ENCODE measurements around the gene XRCC2.
"Not testable (repeated sequence)": the region's sequence is repeated elsewhere in the genome, so short reads cannot be mapped to it uniquely, and the experiment has no call there.

The XRCC2 gene

DNA sequence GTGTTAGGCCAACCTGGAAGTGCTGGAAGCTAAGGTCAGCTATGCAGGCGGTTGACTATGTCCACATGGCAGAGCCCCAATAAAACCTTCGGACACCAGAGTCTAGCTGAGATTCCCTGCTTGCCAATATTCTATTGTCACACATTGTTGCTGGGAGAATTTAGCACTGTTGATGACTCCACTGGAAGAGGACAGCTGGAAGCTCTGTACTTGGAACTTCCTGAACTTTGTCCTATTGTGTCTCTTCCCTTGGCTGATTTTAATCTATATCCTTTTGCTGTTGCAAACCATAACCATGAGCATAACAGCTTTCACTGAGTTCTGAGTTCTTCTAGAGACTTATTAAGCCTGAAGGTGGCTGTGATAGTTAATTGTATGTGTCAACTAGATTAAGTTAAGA, 12.0 kb downstream of the XRCC2 start:
- DNase-seq: no peak

DNA sequence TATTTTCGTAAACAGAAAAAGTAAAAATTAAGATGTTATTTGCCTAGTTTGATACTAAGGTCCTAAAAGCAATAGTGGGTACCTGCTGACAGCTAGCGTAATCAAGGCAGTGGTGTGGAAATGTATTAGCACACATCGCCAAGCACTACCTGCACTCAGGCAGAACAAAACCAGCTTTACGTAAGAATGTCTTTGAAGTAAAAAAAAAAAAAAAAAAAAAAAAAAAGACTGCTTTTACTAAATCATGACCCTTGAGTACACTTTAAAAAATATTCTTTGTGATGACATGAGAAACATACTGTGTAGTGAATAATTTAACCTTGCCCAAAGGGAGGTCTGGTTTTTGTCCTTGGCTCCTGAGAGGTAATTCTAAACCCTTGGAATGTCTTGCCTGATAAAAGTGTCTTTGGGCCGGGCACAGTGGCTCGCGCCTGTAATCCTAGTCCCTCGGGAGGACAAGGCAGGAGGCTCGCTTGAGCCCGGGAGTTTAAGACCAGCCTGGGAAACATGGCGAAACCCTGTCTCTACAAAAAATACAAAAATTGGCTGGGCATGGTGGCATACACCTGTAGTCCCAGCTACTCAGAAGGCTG, 12.7 kb downstream of the XRCC2 start:
- no peak for DNase-seq

DNA sequence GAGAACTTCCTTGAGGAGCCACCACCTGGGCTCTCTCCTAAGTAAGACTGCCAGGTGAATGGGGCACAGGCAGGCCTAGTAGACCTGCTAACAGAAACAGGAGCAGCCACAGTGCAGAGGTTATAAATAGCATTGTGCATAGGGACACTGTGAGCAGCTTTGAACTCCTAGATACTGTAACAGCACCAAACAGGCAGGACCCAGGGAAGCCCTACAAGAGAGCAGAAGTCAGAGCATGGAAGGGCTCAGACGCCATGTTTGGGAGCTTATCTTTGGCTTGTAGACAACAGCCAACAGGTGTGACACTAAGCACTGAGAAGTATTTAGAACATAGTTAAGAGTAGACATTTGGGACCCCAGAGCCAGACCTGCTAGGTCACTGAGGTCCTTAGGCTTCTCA, 14.5 kb downstream of the XRCC2 start:
- DNase-seq: no peak

DNA sequence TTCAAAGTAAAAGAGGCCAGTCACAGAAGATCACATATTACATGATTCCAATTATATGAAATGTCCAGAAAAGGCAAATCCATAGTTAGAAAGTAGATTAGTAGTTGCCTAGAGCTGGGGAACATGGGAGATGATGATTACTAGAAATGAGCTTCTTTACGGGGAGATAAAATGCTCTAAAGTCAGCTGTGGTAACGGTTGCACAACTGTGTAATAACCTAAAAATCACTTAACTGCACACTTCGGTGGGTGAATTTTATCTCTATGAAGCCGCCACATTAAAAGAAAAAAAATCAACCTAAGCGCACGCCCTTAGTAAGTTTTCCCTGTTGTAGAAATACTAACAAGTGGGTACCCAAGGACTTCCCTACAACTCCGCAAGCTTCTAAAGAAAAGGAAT, 15.9 kb downstream of the XRCC2 start:
- no peak for DNase-seq

DNA sequence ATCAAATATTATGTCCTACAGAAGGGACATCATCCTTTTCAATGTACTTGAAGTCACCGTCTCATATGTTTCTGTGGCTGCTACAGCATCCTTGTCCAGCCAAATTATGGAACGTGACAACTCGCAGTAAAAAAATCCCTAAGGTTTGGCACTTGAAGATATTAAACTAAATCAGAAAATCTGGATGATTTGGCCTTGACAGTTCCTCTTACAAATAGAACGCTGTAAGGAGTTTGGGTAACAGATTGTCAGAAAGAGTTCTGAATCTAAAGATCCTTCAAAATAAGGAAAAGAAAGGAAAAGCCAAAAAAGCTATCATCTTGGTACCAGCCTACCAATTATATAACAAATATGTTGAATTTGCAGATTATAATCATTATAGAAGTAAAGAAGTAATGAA, 21.0 kb downstream of the XRCC2 start:
- no peak for DNase-seq

DNA sequence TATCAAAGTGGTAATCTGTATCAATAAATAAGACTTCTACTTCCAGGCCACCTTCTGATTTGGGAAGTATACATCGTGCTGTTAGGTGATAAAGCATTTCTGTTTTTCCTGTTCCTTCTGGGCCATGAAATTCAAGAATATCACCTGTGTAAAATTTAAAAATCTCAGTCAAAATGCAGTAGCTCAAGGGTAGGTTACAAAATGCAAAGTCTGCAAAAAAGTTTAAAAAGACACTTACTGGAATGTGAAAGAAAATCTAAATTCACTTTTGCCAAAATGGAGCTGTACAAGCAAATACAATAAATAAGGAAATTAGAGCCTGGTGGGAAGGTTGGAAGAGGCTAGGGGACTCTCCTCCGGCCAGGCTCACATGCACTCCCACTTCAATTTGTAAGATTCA, 26.7 kb downstream of the XRCC2 start:
- DNase-seq: no peak

DNA sequence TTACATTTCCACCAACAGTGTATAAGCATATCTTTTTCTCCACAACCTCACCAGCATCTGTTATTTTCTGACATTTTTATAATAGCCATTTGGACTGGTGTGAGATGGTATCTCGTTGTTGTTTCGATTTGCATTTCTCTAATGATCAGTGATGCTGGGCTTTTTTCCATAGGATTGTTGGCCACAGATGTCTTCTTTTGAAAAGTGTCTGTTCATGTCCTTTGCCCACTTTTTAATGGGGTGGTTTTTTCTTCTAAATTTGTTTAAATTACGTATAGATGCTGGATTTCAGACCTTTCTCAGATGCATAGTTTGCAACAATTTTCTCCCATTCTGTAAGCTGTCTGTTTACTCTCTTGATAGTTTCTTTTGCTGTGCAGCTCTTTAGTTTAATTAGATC, 28.9 kb downstream of the XRCC2 start:
- DNase-seq: no peak

DNA sequence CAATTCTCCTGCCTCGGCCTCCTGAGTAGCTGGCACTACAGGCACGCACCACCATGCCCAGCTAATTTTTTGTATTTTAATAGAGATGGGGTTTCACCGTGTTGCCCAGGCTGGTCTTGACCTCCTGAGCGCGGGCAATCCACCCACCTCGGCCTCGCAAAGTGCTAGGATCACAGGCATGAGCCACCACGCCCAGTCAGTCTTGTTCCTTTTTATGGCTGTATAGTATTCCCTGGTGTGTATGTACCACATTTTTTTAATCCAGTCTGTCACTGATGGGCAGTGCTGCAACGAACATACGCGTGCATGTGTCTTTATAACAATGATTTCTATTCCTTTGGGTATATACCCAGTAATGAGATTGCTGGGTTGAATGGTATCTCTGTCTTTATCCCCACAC, 29.4 kb downstream of the XRCC2 start:
- DNase-seq: not testable (repeated sequence)

DNA sequence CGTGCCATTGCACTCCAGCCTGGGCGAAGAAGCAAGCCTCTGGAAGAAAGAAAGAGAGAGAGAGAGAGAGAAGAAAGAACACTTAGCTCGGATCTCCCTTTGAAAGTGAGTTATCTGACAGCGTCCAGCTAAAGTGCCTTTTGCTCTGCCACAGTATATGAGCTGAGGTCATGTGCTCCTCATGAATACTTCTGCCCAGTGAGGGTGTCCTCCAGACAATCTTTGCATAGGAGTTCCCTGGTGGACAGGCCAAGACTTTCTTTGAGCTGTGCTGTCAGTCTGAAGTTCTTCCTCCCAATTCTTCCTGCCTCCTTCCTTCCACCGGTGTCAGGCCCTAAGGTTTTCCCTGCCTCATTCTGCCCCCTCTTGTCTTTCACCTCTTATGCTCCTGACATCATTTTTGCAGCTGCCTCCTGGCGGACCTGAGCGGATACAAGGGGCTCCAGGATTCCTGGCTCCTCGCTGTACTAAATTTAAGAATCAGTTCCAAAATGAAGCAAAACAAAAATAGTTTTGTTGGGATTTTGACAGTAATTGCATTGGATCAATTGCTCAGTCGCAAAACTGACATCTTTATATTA, 31.9 kb downstream of the XRCC2 start:
- DNase-seq: no peak

DNA sequence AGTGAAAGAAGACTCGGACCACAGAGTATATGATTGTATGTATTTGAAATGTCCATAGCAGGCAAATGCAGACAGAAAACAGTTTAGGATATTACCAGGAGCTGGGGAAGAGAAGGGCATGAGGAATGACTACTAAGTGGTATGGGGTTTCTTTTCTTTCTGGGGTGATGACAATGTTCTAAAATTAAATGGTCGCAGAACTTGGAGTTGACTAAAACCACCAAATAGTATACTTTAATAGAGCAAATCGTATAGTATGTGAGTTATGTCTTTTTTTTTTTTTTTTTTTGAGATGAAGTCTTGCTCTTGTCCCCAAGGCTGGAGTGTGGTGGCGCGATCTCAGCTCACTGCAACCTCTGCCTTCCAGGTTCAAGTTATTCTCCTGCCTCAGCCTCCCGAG, 34.6 kb downstream of the XRCC2 start:
- no peak for DNase-seq

DNA sequence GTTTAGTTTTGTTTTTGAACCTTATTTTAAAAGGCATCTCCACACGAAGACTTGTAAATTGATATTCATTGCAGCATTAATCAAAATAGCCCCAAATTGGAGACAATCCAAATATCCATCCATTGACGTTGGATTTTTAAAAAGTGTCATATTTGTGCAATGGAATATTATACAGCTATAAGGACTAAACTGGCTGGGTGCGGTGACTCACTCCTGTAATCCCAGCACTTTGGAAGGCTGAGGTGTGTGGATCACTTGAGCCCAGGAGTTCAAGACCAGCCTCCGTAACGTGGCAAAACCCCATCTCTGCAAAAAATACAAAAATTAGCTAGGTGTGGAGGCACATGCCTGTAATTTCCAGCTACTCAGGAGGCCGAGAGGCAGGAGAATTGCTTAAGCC, 35.1 kb downstream of the XRCC2 start:
- no peak for DNase-seq

DNA sequence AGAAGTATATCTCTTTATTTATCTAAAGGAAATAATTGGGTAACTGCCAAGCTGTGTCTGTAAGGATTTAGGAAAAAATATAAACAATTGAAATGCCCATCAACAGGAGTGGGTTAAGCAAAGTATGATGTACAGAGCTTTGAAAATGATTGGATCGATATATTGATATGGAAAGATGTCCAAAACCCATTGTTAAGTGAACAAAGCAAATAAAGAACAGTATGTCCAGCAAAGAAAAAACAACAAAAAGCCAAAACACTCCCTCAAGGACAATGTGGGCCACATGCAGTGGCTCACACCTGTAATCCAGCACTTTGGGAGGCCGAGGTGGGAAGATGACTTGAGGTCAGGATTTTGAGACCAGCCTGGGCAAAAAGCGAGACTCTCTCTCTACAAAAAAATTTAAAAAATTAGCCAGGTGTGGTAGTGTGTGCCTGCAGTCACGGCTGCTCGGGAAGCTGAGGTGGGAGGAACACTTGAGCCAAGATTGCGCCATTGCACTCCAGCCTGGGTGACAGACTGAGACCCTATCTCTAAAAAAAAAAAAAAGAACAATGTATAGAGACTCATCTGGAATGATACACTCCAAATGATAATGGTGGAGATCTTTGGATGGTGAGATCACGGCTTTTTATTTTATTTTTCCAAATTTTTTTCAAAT, 37.9 kb downstream of the XRCC2 start:
- DNase-seq: no peak

DNA sequence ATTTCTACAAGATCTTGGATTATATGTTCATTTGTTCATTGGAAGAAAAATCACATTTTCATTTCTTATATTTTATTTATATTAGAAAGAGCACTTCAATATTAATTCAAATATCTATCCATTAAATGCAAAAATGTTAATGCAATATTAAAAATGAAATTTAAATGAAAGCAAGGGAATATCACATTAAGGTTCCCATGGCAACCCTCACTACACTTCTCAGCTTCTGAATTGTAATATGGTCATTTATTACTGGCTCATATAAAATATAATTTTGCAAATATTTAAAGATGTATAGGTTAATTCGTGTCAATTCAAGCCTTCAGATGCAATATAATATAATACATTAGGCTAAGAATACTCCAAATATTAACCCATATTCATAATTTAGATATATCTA, 38.8 kb downstream of the XRCC2 start:
- DNase-seq: no peak

DNA sequence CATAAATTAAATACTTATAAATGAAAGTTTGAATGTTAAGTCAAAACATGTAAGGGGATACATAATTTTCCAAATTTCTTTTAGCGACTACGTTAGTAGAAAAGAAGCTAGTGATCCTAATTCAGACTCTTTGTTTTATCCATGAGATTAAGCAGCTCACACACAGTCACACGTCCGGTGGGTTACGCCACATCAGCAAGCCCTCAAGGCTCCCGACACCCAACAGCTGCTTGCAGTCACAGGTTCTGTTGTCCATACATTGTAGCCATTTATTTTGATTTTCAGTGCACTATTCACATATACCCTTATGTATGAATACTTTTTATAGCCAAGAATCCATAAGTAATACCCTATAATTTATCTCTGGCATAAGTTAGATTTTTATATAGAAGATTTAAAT, 39.5 kb downstream of the XRCC2 start:
- no peak for DNase-seq

DNA sequence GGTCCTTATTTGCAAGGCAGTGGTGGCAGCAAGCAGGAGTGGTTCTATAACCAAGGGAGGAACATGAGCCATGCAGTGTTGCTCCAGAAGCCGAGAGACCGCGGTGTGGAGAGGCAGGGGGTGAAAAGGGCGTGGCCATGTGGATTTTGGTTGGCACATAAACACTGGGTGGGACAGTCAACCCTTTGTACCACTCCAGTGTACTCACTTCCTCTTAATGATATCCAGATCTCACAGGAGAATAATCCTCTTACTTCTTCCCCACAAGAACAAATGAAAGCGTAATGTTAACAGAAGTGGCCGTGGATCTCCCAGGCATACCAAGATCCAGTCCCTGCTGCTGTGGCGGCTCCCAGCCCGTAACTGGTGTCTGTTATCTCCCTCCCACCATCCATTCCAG, 42.4 kb downstream of the XRCC2 start:
- DNase-seq: no peak

DNA sequence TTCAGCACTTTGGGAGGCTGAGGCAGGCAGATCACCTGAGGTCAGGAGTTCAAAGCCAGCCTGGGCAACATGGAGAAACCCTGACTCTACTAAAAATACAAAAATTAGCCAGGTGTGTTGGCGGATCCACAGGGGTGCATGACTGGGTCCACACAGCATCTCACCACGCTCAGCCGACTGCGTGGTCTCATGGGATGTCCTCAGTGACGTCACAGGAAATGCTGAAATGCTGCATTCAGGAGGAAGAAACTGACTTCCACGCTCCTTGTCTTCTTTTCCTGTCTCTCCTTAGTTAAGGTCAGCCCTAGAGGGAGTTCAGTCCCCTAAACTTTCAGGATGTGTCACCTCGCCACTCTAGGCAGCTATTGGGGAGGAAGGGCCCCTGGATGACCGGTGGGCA, 42.9 kb downstream of the XRCC2 start:
- DNase-seq: no peak

DNA sequence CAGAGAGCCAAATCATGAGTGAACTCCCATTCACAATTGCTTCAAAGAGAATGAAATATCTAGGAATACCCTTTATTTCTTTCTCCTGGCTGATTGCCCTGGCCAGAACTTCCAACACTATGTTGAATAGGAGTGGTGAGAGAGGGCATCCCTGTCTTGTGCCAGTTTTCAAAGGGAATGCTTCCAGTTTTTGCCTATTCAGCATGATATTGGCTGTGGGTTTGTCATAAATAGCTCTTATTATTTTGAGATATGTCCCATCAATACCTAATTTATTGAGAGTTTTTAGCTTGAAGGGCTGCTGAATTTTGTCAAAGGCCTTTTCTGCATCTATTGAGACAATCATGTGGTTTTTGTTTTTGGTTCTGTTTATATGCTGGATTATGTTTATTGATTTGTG, 47.2 kb downstream of the XRCC2 start:
- not testable (repeated sequence) for DNase-seq

DNA sequence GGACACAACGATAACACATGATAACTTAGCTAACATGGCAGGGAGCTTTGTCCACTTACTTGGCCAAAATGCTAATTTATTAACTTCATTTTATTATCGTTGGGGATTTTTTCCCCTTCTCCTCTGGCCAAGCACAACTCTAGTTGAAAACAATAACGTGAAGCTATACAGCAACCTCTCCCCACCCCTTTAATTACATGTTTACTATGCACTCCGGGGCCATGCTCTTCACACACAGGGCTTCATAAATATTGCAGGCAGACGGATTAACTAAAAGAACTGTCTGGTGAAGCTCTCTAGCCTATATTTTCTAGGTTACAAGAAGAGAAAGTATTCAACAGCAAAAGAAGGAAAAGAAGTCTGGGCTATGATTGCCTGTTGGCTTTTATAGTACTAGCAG, 51.7 kb downstream of the XRCC2 start:
- no peak for DNase-seq

DNA sequence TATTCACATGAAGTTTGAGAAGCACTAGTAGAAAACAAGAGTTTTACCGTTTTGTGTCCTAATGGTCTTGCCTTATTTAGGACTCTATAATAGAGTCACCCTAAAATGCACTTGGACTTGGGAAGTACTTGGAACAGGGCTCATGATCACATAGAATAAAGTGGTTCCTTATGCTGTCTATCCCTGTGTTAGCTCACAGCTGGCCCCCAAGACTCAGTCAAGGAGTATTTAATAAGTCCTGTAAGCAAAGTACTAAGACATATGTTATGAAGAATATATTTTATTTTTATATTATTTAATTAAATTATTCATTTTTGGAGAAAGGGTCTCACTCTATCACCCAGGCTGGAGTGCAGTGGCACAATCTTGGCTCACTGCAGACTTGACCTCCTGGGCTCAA, 54.5 kb downstream of the XRCC2 start:
- DNase-seq: no peak

DNA sequence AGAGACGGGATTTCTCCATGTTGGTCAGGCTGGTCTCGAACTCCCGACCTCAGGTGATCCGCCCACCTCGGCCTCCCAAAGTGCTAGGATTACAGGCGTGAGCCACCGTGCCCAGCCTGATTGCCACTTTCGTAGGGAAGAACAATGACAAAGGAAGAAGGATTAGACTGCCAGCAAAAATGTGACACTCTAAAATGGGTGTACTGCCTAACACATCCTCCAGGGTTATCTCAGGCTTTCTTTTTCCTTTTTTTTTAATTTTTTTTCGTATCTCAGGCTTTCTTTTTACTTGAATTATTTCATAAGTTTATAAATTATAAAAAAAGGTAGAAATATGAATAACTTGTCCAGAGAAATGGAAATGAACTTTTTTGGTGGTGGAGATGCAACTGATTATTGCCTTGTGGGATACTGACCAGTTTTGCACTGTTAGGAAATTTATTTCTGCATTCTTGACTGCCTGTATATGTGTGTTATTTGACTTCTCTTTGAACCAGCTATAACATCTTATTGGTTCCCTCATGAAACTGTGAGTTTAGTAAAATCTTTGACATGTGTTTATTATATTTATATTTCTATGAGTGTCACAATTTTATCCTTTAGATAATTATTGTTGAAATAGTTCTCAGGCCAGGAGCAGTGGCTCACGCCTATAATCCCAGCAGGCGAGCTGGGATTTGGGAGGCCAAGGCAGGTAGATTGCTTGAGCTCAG, 56.8 kb downstream of the XRCC2 start:
- no peak for DNase-seq

DNA sequence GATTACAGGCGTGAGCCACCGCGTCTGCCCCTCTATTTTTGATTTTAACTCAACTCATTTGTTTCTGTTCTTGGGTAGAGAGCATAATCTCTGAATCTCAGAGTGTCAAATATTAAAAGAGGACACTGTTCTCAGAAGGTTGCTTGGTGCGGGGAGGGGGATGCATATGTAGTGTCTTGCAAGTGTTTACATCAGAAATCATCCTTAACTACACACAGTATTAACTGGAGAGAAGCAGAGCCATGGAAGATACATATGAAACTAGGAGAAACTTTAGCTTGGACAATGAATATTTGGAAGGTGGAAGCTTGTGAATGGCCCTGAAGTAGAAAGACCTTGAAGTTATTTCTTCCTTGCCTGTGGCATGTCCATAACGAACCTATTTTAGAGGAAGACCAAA, 57.5 kb downstream of the XRCC2 start:
- DNase-seq: no peak

DNA sequence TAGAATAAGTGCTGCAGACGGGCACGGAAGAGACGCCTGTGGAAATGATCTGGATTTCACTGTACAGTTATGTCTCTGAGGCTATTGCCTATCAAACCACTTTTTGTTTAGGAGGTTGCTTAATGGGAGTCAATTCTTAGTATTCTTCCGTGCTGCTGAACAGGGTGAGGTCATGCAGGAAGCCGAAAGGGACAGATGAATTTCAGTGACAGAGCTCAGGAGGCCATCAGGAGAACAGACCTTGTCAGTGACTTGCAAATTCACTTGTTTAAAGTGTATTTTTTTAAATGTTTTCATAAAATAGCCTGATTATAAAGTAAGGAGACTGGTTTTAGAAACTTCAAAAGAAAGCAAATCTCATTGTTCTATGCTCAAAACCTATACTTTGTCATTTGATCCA, 58.9 kb downstream of the XRCC2 start:
- DNase-seq: no peak

DNA sequence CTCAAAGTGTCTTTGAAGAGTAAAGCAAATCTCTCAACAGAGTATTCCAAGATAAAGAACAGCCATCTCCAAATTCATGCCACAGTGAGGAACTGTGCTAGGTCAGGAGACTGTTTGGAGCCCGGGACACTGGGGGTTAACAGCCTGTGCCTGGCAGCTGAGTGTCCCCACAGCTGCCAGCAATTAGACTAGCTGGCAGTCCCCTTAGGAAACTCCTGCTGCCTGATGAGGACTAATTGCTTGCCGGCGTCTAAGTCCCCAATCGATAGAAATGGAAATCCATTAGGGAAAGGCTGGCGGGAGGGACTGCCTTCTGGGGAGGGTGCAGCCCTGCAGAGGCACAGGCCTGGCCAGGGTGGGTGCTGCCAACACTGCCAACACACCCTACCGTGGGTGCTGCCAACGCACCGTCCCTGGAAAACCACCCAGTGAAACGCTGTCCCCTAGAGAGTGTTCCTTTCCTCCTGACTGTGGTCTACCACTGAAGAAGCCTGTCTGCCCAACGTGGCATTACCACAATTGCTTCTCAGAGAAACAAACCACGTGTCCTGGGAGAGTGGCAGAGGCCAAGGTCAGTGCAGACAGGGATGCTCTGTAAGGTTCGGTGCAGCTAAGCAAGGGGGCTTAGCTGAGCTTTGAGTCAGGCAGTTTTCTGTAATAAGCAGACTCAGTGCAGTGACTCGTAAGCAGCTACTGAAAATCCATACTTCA, 60.8 kb downstream of the XRCC2 start:
- DNase-seq: no peak

DNA sequence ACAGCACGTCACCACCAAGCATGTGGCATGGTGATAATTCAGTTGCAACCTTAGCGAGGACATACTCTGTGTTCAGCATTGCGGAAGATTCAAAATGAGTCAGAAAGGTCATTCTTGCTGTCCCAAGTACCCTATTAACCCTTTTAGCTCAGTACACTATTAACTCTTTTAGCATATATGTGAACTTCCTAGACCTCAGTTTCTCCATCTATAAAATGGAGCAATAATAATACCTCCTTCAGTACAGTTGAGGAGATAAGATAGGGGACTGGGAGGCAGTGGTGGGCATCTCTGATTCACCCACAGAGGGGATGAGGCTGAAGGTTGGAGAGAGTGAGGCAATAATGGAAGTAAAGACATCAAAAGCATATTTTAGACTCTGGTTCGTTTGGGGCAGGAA, 67.3 kb downstream of the XRCC2 start:
- DNase-seq: no peak

Measured in stimulated activated naive CD4-positive, alpha-beta T cell treated with Interleukin-2 at 50 U/mL for 16 hours (primary cell).